Glutamatergic neuron (in vitro differentiated cells): Measurements from ENCODE around the gene CAPN1. TPM values are rescaled to one million over a fixed set of nuclear protein-coding genes. Genes with fewer than 3 reads are reported as not detected.

Source experiments
- DNase-seq: peaks from one replicate; pipeline ENCODE4 v3.0.0; 2022
- H3K27ac Mint-ChIP-seq: one replicate; pipeline ENCODE4 v1.8.0; 2020; ENCODE audit warnings: mild to moderate bottlenecking, mixed read lengths, inconsistent platforms; ENCODE audit not compliant: unreplicated experiment
- H3K27me3 Mint-ChIP-seq: one replicate; pipeline ENCODE4 v1.8.0; 2020; ENCODE audit warnings: mild to moderate bottlenecking, moderate library complexity, mixed read lengths, inconsistent platforms; ENCODE audit not compliant: unreplicated experiment
- H3K36me3 Mint-ChIP-seq: one replicate; pipeline ENCODE4 v1.8.0; 2020; ENCODE audit warnings: mild to moderate bottlenecking, mixed read lengths, inconsistent platforms; ENCODE audit not compliant: unreplicated experiment
- H3K4me1 Mint-ChIP-seq: one replicate; pipeline ENCODE4 v1.8.0; 2020; ENCODE audit warnings: mild to moderate bottlenecking, low read depth, mixed read lengths, inconsistent platforms; ENCODE audit not compliant: unreplicated experiment
- H3K4me3 Mint-ChIP-seq: one replicate; pipeline ENCODE4 v1.8.0; 2020; ENCODE audit warnings: mild to moderate bottlenecking, mixed read lengths, inconsistent platforms; ENCODE audit not compliant: unreplicated experiment
- H3K9me3 Mint-ChIP-seq: one replicate; pipeline ENCODE4 v1.8.0; 2020; ENCODE audit warnings: mild to moderate bottlenecking, moderate library complexity, mixed read lengths, inconsistent platforms; ENCODE audit not compliant: unreplicated experiment
- CTCF ChIP-seq: fragments of 200-600 bp; sonication (generic); IDR thresholded peaks from one replicate; pipeline ENCODE4 v1.5.0; 2021; ENCODE audit not compliant: partially characterized antibody, unreplicated experiment
- total RNA-seq: library from RNA; stranded (reverse); fragmentation: NEBNext Ultra II Directional; extraction: Animal tissue kit (Norgen Biotek cat#: 25700); gene quantifications from one replicate; pipeline ENCODE4 v1.2.1, GENCODE V29; 2021; ENCODE audit not compliant: unreplicated experiment

Gene CAPN1
- total RNA-seq, 1 donor from 2014 or later = 234 TPM

- H3K36me3 Mint-ChIP-seq = no peaks in the 10 kb centered on the region
- no peak overlapping the region for H3K27ac Mint-ChIP-seq
- no peak overlapping the region for H3K4me3 Mint-ChIP-seq
- no peak for TF ChIP-seq CTCF
- peaks cover 2% of the 10 kb centered on the region for H3K4me1 Mint-ChIP-seq
- no peaks in the 10 kb centered on the region for H3K27me3 Mint-ChIP-seq
- H3K9me3 Mint-ChIP-seq = peaks cover 5% of the 10 kb centered on the region
- no peak for DNase-seq
Measured at GRCh38 chr11:65151331-65151899, 30.3 kb upstream of the CAPN1 start.

- DNase-seq = no peak
- no peak overlapping the region for H3K27ac Mint-ChIP-seq
Measured at GRCh38 chr11:65152122-65152521, 29.6 kb upstream of the CAPN1 start.

GRCh38 chr11:65156256-65156655 is 25.5 kb upstream of the CAPN1 start:
- Mint-ChIP-seq H3K4me1 (no peaks in the 10 kb centered on the region), H3K27me3 (no peaks in the 10 kb centered on the region), H3K4me3 (no peak overlapping the region), H3K9me3 (peaks cover 1% of the 10 kb centered on the region), H3K27ac (no peak overlapping the region), H3K36me3 (no peaks in the 10 kb centered on the region)
- DNase-seq = no peak
- no peak for TF ChIP-seq CTCF

More at GRCh38 chr11:65152122-65152521, 29.6 kb upstream of the CAPN1 start:
- Mint-ChIP-seq H3K4me3 (no peak overlapping the region), H3K9me3 (peaks cover 5% of the 10 kb centered on the region), H3K36me3 (no peaks in the 10 kb centered on the region), H3K27me3 (no peaks in the 10 kb centered on the region), H3K4me1 (peaks cover 2% of the 10 kb centered on the region)
- TF ChIP-seq CTCF = no peak

GRCh38 chr11:65156926-65157325 is 24.8 kb upstream of the CAPN1 start:
- Mint-ChIP-seq H3K9me3 (no peaks in the 10 kb centered on the region), H3K36me3 (no peaks in the 10 kb centered on the region), H3K27ac (no peak overlapping the region), H3K4me3 (no peak overlapping the region), H3K4me1 (no peaks in the 10 kb centered on the region), H3K27me3 (no peaks in the 10 kb centered on the region)
- no peak for TF ChIP-seq CTCF
- no peak for DNase-seq

- no peak for DNase-seq
- Mint-ChIP-seq H3K4me1 (no peaks in the 10 kb centered on the region), H3K9me3 (no peaks in the 10 kb centered on the region), H3K27me3 (no peaks in the 10 kb centered on the region), H3K4me3 (no peak overlapping the region), H3K36me3 (no peaks in the 10 kb centered on the region), H3K27ac (no peak overlapping the region)
- TF ChIP-seq CTCF = no peak
Measured at GRCh38 chr11:65157336-65157735, 24.4 kb upstream of the CAPN1 start.
